IPS-NIHi7 (cell line): Measurements from ENCODE around the gene KIF25.

Experiments
- DNase-seq: peaks from one replicate; pipeline ENCODE4 v3.0.0; 2012; ENCODE audit warnings: mixed read lengths; ENCODE audit errors: extremely low spot score

KIF25 gene

GRCh38 chr6:168016721-168017525 is 19.5 kb downstream of the KIF25 start:
- peak; percentile 32 for DNase-seq

GRCh38 chr6:168017629-168018028 is 20.2 kb downstream of the KIF25 start:
- no peak for DNase-seq

- no peak for DNase-seq
Measured at GRCh38 chr6:168018664-168019063, 21.2 kb downstream of the KIF25 start.

GRCh38 chr6:168020242-168020641 is 22.8 kb downstream of the KIF25 start:
- no peak for DNase-seq

GRCh38 chr6:168021581-168021980 is 24.1 kb downstream of the KIF25 start:
- DNase-seq: no peak

- DNase-seq: no peak
Measured at GRCh38 chr6:168022488-168023321, 25.2 kb downstream of the KIF25 start.

GRCh38 chr6:168024951-168025510 is 27.6 kb downstream of the KIF25 start:
- no peak for DNase-seq

- no peak for DNase-seq
Measured at GRCh38 chr6:168025831-168026710, 28.6 kb downstream of the KIF25 start.

GRCh38 chr6:168026925-168027324 is 29.5 kb downstream of the KIF25 start:
- DNase-seq: no peak

GRCh38 chr6:168027521-168027920 is 30.1 kb downstream of the KIF25 start:
- DNase-seq: no peak

- DNase-seq: no peak
Measured at GRCh38 chr6:168028181-168028580, 30.7 kb downstream of the KIF25 start.

- no peak for DNase-seq
Measured at GRCh38 chr6:168029459-168030217, 32.2 kb downstream of the KIF25 start.

GRCh38 chr6:168030218-168030746 is 32.8 kb downstream of the KIF25 start:
- DNase-seq: no peak

- DNase-seq: no peak
Measured at GRCh38 chr6:168030908-168031307, 33.4 kb downstream of the KIF25 start.

GRCh38 chr6:168031411-168031971 is 34.0 kb downstream of the KIF25 start:
- no peak for DNase-seq

- peak; percentile 46 for DNase-seq
Measured at GRCh38 chr6:168032005-168032760, 34.7 kb downstream of the KIF25 start.

- DNase-seq: no peak
Measured at GRCh38 chr6:168033791-168034190, 36.3 kb downstream of the KIF25 start.

- DNase-seq: no peak
Measured at GRCh38 chr6:168034537-168034936, 37.1 kb downstream of the KIF25 start.

GRCh38 chr6:168035098-168035660 is 37.7 kb downstream of the KIF25 start:
- DNase-seq: peak; percentile 76
